HG02798 (cell line): Measurements from ENCODE around the gene SRP9.
A peak's percentile ranks its signal among the peaks of the same experiment; 100 is the strongest.
"Not testable (repeated sequence)": the region's sequence is repeated elsewhere in the genome, so short reads cannot be mapped to it uniquely, and the experiment has no call there.

Experiments used
- ATAC-seq: cut with Tn5 transposase; IDR thresholded peaks from one replicate; pipeline ENCODE4 v1.9.1; 2021; ENCODE audit warnings: mild to moderate bottlenecking; ENCODE audit not compliant: unreplicated experiment, poor library complexity

Gene SRP9

GRCh38 chr1:225772848-225773247, 4.8 kb upstream of the SRP9 start:
- no peak for ATAC-seq

GRCh38 chr1:225774281-225775147, 3.1 kb upstream of the SRP9 start:
- no peak for ATAC-seq

GRCh38 chr1:225776294-225776693, 1.3 kb upstream of the SRP9 start:
- no peak for ATAC-seq

GRCh38 chr1:225777058-225777582, 506 bp upstream of the SRP9 start:
- no peak for ATAC-seq

GRCh38 chr1:225778337-225778669, 677 bp downstream of the SRP9 start:
- ATAC-seq = no peak

GRCh38 chr1:225779165-225779564, 1.5 kb downstream of the SRP9 start:
- not testable (repeated sequence) for ATAC-seq

GRCh38 chr1:225780134-225780533, 2.5 kb downstream of the SRP9 start:
- no peak for ATAC-seq

GRCh38 chr1:225780630-225781029, 3.0 kb downstream of the SRP9 start:
- ATAC-seq = no peak

- not testable (repeated sequence) for ATAC-seq
These were observed 11.5 kb downstream of the SRP9 start for GRCh38 chr1:225789142-225789541.

- no peak for ATAC-seq
These were observed 17.3 kb downstream of the SRP9 start for GRCh38 chr1:225794954-225795353.

GRCh38 chr1:225796097-225796496, 18.5 kb downstream of the SRP9 start:
- ATAC-seq = not testable (repeated sequence)

- not testable (repeated sequence) for ATAC-seq
These were observed 23.5 kb downstream of the SRP9 start for GRCh38 chr1:225801146-225801545.

- no peak for ATAC-seq
These were observed 28.6 kb downstream of the SRP9 start for GRCh38 chr1:225806249-225806648.

- ATAC-seq = not testable (repeated sequence)
These were observed 29.1 kb downstream of the SRP9 start for GRCh38 chr1:225806736-225807135.

- no peak for ATAC-seq
These were observed 30.5 kb downstream of the SRP9 start for GRCh38 chr1:225808136-225808535.

- ATAC-seq = peak; percentile 98
These were observed 32.4 kb downstream of the SRP9 start, which contains the start of gene EPHX1 for GRCh38 chr1:225809842-225810578. EPHX1 (plus strand) TSS chr1:225810124; CDS start chr1:225828730, 18,606 bp downstream.

GRCh38 chr1:225810579-225811538, 33.2 kb downstream of the SRP9 start:
- not testable (repeated sequence) for ATAC-seq

GRCh38 chr1:225811622-225812487, 34.2 kb downstream of the SRP9 start:
- ATAC-seq = no peak
